ENCODE measurements around the gene MCRIP2. TPM values are rescaled to one million over a fixed set of nuclear protein-coding genes. Genes with fewer than 3 reads are reported as not detected.

MCRIP2 gene
- total and polyA plus RNA-seq, 12 donors: 68.8 to 474 (median 95.2) TPM

GRCh38 chr16:695355-696089, 53.9 kb downstream of the MCRIP2 start:
- peaks cover 25 to 93% (median 88%) of the 10 kb centered on the region in 7 donors for H3K27me3 ChIP-seq
- peak in 2 of 8 donors; percentile 25 to 36 for ATAC-seq
- no peak for DNase-seq
- no peaks in the 10 kb centered on the region for H3K9me3 ChIP-seq
- intact Hi-C loops (cut with DNase I): no loop called here
- WGBS, 2 donors: 2 to 4% methylated on average over 62 to 71 of the region's 71 CpGs
- no peak for TF ChIP-seq CTCF (IDR thresholded peaks at IDR 0.05)
- peak overlapping the region in 3 of 10 donors; percentile 19 to 44 (median 28) for H3K4me3 ChIP-seq
- peaks cover 5 to 26% (median 20%) of the 10 kb centered on the region in 9 donors for H3K4me1 ChIP-seq
- H3K36me3 ChIP-seq: no peaks in the 10 kb centered on the region
- no peak overlapping the region for H3K27ac ChIP-seq

Other genes starting within 250 kb of the MCRIP2 start
- 10 to 100 TPM; 57.8 to 97.0 (median 75.4) TPM for gene NME4, start 244.6 kb upstream of the MCRIP2 start, total RNA-seq
- gene NME4, start 244.6 kb upstream of the MCRIP2 start, polyA plus RNA-seq: 10 to 100 TPM; 48.1 to 97.2 TPM
- gene DECR2, start 239.9 kb upstream of the MCRIP2 start, total RNA-seq: 10 to 100 TPM in 7 of 10 donors, 1 to 10 TPM in 3; 7.0 to 17.4 (median 11.6) TPM
- gene DECR2, start 239.9 kb upstream of the MCRIP2 start, polyA plus RNA-seq: 10 to 100 TPM in 1 of 2 donors, 1 to 10 TPM in 1; 9.3 to 26.0 TPM
- gene RAB11FIP3, start 216.2 kb upstream of the MCRIP2 start, total RNA-seq: 10 to 100 TPM; 16.6 to 40.3 (median 30.4) TPM
- gene RAB11FIP3, start 216.2 kb upstream of the MCRIP2 start, polyA plus RNA-seq: 10 to 100 TPM; 22.7 to 28.5 TPM
- gene CAPN15, start 114.1 kb upstream of the MCRIP2 start, total RNA-seq: 10 to 100 TPM; 11.1 to 23.4 (median 15.3) TPM
- 10 to 100 TPM; 19.2 to 39.5 TPM for gene CAPN15, start 114.1 kb upstream of the MCRIP2 start, polyA plus RNA-seq
- not detected for gene PRR35, start 81.4 kb upstream of the MCRIP2 start, total RNA-seq
- not detected for gene PRR35, start 81.4 kb upstream of the MCRIP2 start, polyA plus RNA-seq
- gene NHLRC4, start 74.8 kb upstream of the MCRIP2 start, total RNA-seq: under 1 TPM in 8 of 10 donors, not detected in 2; 0.12 to 0.75 (median 0.47) TPM
- gene NHLRC4, start 74.8 kb upstream of the MCRIP2 start, polyA plus RNA-seq: under 1 TPM; 0.51 to 0.59 TPM
- gene PIGQ, start 71.9 kb upstream of the MCRIP2 start, total RNA-seq: 10 to 100 TPM; 13.7 to 26.8 (median 19.2) TPM
- 10 to 100 TPM; 35.3 to 43.7 TPM for gene PIGQ, start 71.9 kb upstream of the MCRIP2 start, polyA plus RNA-seq
- 10 to 100 TPM in 9 of 10 donors, 1 to 10 TPM in 1; 9.1 to 16.1 (median 12.1) TPM for gene RAB40C, start 51.8 kb upstream of the MCRIP2 start, total RNA-seq
- 10 to 100 TPM; 19.4 to 32.0 TPM for gene RAB40C, start 51.8 kb upstream of the MCRIP2 start, polyA plus RNA-seq
- under 1 TPM; 0.11 to 0.80 (median 0.27) TPM for gene WFIKKN1, start 10.8 kb upstream of the MCRIP2 start, total RNA-seq
- gene WFIKKN1, start 10.8 kb upstream of the MCRIP2 start, polyA plus RNA-seq: under 1 TPM; 0.61 to 0.95 TPM
- 10 to 100 TPM; 34.5 to 75.9 (median 43.8) TPM for gene METTL26, start 5.5 kb upstream of the MCRIP2 start, total RNA-seq
- gene METTL26, start 5.5 kb upstream of the MCRIP2 start, polyA plus RNA-seq: 100 to 1,000 TPM; 123 to 237 TPM
- gene WDR90, start 7.5 kb downstream of the MCRIP2 start, total RNA-seq: 10 to 100 TPM in 4 of 10 donors, 1 to 10 TPM in 6; 7.6 to 13.7 (median 9.9) TPM
- 10 to 100 TPM in 1 of 2 donors, 1 to 10 TPM in 1; 7.1 to 23.8 TPM for gene WDR90, start 7.5 kb downstream of the MCRIP2 start, polyA plus RNA-seq
- 100 to 1,000 TPM in 3 of 10 donors, 10 to 100 TPM in 7; 66.8 to 118 (median 89.2) TPM for gene RHOT2, start 26.3 kb downstream of the MCRIP2 start, total RNA-seq
- gene RHOT2, start 26.3 kb downstream of the MCRIP2 start, polyA plus RNA-seq: 100 to 1,000 TPM; 101 to 261 TPM
- gene RHBDL1, start 33.8 kb downstream of the MCRIP2 start, total RNA-seq: 1 to 10 TPM; 1.2 to 2.6 (median 2.1) TPM
- gene RHBDL1, start 33.8 kb downstream of the MCRIP2 start, polyA plus RNA-seq: 1 to 10 TPM in 1 of 2 donors, under 1 TPM in 1; 0.90 to 7.4 TPM
- gene STUB1, start 38.6 kb downstream of the MCRIP2 start, total RNA-seq: 100 to 1,000 TPM; 101 to 147 (median 116) TPM
- 100 to 1,000 TPM in 1 of 2 donors, 10 to 100 TPM in 1; 92.7 to 165 TPM for gene STUB1, start 38.6 kb downstream of the MCRIP2 start, polyA plus RNA-seq
- gene JMJD8, start 42.5 kb downstream of the MCRIP2 start, total RNA-seq: 10 to 100 TPM; 36.9 to 50.6 (median 44.0) TPM
- 10 to 100 TPM; 34.7 to 60.6 TPM for gene JMJD8, start 42.5 kb downstream of the MCRIP2 start, polyA plus RNA-seq
- 1 to 10 TPM; 6.8 to 9.7 (median 8.4) TPM for gene WDR24, start 48.6 kb downstream of the MCRIP2 start, total RNA-seq
- gene WDR24, start 48.6 kb downstream of the MCRIP2 start, polyA plus RNA-seq: 1 to 10 TPM; 7.2 to 9.2 TPM
- under 1 TPM in 6 of 10 donors, not detected in 4; 0.07 to 0.64 (median 0.12) TPM for gene FBXL16, start 64.0 kb downstream of the MCRIP2 start, total RNA-seq
- gene FBXL16, start 64.0 kb downstream of the MCRIP2 start, polyA plus RNA-seq: under 1 TPM; 0.04 to 0.07 TPM
- 10 to 100 TPM; 51.4 to 77.2 (median 60.5) TPM for gene METRN, start 73.3 kb downstream of the MCRIP2 start, total RNA-seq
- gene METRN, start 73.3 kb downstream of the MCRIP2 start, polyA plus RNA-seq: 100 to 1,000 TPM in 1 of 2 donors, 10 to 100 TPM in 1; 54.0 to 103 TPM
- gene ANTKMT, start 79.3 kb downstream of the MCRIP2 start, total RNA-seq: 10 to 100 TPM; 23.3 to 40.3 (median 31.0) TPM
- 10 to 100 TPM; 37.3 to 91.1 TPM for gene ANTKMT, start 79.3 kb downstream of the MCRIP2 start, polyA plus RNA-seq
- 1 to 10 TPM in 1 of 10 donors, under 1 TPM in 8, not detected in 1; 0.21 to 1.0 (median 0.30) TPM for gene CCDC78, start 84.6 kb downstream of the MCRIP2 start, total RNA-seq
- 1 to 10 TPM in 1 of 2 donors, under 1 TPM in 1; 0.77 to 1.7 TPM for gene CCDC78, start 84.6 kb downstream of the MCRIP2 start, polyA plus RNA-seq
- gene HAGHL, start 85.3 kb downstream of the MCRIP2 start, total RNA-seq: 10 to 100 TPM in 7 of 10 donors, 1 to 10 TPM in 3; 5.1 to 23.3 (median 10.6) TPM
- 10 to 100 TPM; 17.9 to 80.0 TPM for gene HAGHL, start 85.3 kb downstream of the MCRIP2 start, polyA plus RNA-seq
- 10 to 100 TPM; 18.7 to 33.0 (median 24.1) TPM for gene CIAO3, start 99.2 kb downstream of the MCRIP2 start, total RNA-seq
- 10 to 100 TPM; 29.1 to 62.9 TPM for gene CIAO3, start 99.2 kb downstream of the MCRIP2 start, polyA plus RNA-seq
- gene MSLN, start 118.9 kb downstream of the MCRIP2 start, total RNA-seq: 1 to 10 TPM in 1 of 10 donors, under 1 TPM in 2, not detected in 7; 0.17 to 4.0 (median 0.38) TPM
- gene MSLN, start 118.9 kb downstream of the MCRIP2 start, polyA plus RNA-seq: under 1 TPM in 1 of 2 donors, not detected in 1; 0.09 TPM
- gene RPUSD1, start 146.6 kb downstream of the MCRIP2 start, total RNA-seq: 10 to 100 TPM in 1 of 10 donors, 1 to 10 TPM in 9; 5.8 to 12.0 (median 7.9) TPM
- 10 to 100 TPM; 13.7 to 23.3 TPM for gene RPUSD1, start 146.6 kb downstream of the MCRIP2 start, polyA plus RNA-seq
- 1 to 10 TPM; 2.8 to 8.2 (median 5.2) TPM for gene CHTF18, start 146.8 kb downstream of the MCRIP2 start, total RNA-seq
- 1 to 10 TPM; 6.0 to 7.0 TPM for gene CHTF18, start 146.8 kb downstream of the MCRIP2 start, polyA plus RNA-seq
- not detected for gene GNG13, start 158.9 kb downstream of the MCRIP2 start, total RNA-seq
- not detected for gene GNG13, start 158.9 kb downstream of the MCRIP2 start, polyA plus RNA-seq

Data from heart right ventricle (tissue), 16 donors.